ENCODE results near the gene DKKL1.
A peak's percentile ranks its signal among the peaks of the same experiment; 100 is the strongest.
"Not testable (repeated sequence)": the region's sequence is repeated elsewhere in the genome, so short reads cannot be mapped to it uniquely, and the experiment has no call there.

DKKL1 gene

DNA sequence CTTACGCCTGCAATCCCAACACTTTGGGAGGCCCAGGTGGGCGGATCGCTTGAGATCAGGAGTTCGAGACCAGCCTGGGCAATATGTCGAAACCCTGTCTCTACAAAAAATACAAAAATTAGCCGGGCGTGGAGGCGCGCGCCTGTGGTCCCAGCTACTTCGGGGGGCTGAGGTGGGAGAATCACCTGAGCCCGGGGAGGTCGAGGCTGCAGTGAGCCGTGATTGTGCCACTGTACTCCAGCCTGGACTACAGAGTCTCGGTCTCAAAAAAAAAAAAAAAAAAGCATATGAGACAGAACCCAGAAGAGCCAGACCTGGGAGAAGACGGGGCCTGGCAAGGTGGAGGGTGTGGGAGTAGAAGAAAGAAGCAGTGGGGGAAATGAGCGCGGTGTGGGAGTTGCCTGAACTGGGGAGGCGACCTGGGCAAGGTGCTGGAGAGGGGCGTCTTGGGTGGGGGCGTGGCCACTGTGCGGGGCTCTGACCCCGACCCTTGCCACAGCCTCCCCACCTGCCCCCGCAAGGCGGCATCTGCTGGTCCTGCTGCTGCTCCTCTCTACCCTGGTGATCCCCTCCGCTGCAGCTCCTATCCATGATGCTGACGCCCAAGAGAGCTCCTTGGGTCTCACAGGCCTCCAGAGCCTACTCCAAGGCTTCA lies 533 bp downstream of the DKKL1 start:
- no peak for DNase-seq

DNA sequence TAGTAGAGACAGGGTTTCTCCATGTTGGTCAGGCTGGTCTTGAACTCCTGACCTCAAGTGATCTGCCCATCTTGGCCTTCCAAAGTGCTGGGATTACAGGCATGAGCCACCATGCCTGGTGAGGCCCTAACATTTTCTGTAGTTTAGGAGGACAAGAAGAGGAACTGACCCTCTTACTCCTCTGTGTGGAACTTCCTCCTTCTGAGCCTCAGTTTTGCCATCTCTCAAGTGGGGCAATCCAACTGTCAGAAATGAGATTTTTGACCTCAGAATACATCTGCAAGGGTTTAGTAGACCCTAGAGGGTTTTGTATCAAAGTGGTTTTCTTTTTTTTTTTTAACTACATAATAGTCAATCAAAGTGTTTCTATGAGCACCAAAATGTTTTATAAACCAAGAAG lies 2.4 kb downstream of the DKKL1 start:
- DNase-seq = no peak

DNA sequence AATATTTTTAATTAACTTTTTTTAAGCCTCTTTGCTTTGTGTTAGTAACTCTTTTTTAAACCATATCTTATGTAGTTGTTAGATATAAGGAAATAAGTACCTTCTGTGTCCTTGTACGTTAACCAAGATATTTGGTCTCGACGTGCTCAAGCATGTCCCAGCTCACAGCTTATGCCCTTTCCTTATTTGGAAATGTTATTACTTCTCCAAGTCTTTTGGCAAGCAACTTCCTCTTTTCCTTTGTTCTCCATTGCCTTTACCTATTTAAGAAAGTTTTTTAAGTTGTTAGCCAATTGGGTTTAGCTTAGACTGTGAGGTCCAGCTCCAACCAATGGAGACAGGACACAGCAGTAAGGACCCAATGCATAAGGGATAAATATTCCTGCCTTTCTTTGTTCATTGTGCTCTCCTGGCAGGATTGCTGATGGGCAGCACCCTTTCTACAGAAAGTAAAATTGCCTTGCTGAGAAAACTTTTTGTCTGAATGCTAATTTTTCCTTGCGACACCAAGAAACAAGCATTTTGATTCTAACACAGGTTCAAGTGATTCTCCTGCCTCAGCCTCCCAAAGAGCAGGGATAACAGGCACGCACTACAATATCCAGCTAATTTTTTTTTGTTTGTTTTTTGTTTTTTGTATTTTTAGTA lies 5.2 kb downstream of the DKKL1 start:
- no peak for DNase-seq

DNA sequence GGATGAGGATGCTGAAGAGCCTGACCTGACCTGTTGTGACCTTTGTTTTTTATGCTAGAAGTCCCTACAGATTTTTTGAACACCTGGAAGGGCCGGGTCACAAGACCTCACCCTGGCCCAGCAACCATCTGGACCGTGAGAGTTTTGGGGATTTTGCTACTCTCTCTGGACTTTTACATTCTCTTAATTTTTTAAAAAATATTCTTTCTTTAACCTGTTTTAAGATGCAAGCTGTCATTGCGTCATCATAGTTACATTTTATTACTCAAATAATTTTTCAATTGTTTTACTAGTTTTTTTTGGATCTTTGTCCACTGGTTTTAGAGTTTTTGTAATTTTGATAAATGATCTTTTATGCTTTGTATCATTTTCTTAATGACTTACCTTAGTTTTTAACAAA lies 7.5 kb downstream of the DKKL1 start:
- DNase-seq = no peak

DNA sequence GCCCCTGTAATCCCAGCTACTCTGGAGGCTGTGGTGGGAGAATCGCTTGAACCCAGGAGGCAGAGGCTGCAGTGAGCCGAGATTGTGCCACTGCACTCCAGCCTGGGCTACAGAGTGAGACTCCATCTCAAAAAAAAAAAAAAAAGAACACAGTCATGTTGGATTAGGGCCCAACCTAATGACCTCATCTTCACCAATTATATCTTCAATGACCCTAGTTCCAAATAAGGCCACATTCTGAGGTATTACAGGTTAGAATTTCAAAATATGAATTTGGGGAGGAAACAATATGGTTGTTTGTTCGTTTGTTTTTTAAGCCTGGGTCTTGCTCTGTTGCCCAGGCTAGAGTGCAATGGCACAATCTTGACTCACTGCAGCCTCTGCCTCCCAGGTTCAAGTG lies 9.5 kb downstream of the DKKL1 start:
- DNase-seq = not testable (repeated sequence)

DNA sequence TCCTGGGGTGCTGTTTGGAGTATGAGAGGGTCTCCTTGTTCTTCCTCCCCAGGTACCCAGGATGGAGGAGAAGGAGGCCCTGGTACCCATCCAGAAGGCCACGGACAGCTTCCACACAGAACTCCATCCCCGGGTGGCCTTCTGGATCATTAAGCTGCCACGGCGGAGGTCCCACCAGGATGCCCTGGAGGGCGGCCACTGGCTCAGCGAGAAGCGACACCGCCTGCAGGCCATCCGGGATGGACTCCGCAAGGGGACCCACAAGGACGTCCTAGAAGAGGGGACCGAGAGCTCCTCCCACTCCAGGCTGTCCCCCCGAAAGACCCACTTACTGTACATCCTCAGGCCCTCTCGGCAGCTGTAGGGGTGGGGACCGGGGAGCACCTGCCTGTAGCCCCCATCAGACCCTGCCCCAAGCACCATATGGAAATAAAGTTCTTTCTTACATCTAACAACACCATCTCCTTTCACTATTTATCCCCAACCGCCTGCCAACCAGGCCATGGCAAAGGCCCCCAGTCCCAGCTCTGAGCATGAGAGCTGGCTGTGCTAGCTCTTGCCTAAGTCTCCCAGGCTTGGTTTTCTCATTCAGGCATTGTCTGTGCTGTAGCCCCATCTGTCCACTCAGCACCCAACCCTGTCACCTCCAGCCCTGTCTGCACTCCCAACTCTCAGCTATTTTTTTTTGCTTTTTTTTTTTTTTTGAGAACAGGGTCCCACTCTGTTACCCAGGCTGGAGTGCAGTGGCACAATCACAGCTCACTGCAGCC lies 11.2 kb downstream of the DKKL1 start:
- no peak for DNase-seq

DNA sequence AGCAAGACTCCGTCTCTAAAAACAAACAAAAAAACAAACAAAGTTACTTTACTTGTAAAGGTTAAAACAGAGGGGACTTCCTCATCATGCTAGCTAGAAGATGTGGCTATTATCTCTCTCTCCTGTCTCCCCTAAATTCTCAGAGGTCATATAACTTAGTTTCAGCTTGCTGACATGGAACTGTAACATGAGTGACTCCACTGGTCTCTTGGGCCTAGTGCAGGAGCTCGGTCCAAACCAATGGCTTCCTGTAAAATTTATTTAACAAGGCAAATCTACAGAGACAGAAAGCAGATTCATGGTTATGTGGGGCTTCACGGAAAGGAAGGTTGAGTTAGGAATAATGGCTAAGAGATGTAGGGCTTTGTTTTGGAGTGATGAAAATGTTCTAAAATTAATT lies 14.8 kb downstream of the DKKL1 start:
- DNase-seq = no peak

DNA sequence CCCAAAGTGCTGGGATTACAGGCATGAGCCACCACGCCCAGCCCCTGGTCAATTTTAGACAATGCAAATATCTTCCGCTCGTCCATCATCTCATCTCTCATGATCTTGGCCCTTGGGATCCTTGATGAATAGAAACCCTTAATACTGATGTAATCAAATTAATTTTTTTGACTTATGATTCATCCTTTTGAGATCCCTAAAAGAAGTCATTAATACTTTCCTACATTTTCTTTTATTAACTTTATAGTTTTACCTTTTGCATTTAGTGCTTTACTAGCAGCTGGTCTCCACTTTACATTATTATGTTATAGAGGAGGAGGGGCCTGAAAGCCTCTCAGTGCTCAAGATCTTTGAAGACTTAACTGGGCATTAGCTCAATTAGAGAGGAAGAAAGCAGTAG lies 16.7 kb downstream of the DKKL1 start:
- no peak for DNase-seq

DNA sequence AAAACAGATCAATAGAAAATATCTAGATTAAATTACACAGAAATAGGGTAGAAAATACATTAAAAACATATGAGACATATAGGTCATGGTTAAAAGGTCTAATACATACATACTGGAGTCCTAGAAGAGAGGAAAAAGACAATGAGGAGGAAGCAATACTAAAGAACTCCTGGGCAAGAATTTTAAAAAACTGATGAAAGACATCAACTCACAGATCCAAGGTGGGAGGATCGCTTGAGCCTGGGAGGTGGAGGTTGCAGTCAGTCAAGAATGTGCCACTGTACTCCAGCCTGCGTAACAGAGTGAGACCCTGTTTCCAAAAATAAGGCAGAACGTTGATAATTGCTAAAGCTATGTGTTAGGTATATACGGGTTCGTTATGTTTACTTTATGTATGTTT lies 19.0 kb downstream of the DKKL1 start:
- DNase-seq = no peak

DNA sequence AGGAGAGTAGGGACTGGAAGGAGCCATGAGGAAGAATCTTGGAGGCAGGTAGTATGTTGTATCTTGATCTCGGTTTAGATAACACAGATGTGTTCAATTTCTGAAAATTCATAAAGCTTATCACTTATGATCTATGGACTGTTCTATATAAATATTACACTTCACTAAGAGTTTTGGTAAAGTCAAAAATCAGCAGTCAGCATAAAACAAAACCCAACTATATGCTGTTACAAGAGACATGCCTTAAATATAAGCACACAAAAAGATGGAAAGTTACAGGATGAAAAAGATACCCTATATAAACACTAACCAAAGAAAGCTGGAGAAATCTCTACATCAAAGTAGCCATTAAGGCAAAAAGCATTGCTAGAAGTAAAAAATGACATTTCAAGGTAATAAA lies 19.9 kb downstream of the DKKL1 start:
- no peak for DNase-seq

DNA sequence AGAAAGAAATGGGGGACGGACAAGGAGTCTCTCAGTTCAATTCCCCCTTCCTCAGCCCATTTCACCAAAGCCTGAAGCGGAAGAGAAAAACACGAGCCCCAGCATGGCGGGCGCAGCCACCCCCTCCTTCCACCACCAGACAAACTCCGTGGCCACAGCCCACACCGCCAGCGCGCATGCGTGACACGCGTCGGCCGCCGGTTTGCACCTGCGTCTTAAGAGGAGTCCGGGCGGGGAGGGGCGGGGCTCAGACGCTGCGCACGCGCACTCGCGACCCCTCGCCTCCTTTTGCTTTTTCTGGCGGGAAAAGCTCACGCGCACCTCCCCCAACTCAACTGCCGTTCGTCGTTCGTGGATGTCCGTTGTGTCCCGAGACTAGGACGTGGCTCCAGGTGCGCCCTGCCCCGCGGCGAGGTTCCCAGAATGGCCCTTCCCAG lies 24.3 kb downstream of the DKKL1 start, which contains the start of gene KASH5:
Gene KASH5 (plus strand): TSS at position 314 of the 437 bp plus-strand sequence. CDS start 2,635 bp downstream, outside the sequence.
- no peak for DNase-seq

DNA sequence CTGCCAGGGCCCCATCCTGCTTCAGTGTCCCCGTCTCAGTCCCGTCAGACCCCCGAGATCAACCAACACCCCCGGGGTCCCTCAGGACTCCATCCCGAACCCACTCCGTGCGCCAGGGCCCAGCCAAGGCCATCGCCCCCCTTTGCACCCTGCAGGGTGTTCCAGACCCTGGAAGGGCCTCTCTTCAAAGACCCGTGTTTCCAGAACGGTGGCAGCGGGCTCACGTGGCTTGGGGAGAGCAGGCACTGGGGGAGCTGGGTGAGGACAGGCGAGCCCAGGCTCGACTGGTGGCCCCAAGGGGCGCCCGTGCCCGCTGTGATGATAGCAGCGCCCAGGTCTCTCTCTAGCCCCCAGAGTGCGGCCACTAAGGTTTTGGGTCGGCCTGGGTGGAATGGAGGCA lies 25.7 kb downstream of the DKKL1 start:
- no peak for DNase-seq

DNA sequence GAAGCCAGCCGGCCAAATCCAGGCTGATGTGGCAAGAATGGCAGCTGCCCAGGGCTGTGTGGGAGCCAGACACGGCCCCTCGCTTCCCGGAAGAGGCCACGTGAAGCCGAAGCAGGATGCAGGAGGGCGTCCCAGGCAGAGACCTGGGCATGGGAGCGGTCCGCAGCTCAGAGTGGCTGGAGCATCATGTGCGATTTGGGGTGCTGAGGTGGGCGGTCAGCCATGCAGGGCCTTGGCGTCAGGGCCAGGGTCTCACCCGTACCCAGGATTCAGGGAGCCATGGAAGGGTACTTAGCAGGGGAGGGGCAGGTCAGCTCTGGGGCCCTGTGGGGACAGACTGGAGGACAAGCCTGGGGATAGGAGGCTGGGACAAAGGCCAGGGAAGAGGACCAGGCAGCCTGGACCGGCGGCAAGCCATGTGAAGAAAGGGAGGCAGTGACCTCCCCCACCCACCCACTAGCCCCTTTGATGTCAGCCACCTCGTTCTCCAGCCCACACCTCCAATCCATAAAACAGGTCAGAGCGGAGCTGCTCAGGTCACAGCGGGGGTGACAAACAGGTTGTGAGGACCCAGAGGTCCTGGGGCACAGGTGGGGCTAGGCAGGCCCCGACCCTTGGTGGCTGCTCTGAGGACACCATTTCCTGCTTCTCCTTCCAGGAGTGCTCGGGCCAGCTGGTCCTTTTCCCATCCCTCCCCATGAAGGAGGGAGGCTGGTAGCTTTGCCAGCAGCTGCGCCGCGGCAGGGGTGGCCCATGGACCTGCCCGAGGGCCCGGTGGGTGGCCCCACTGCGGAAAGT lies 26.7 kb downstream of the DKKL1 start:
- DNase-seq = no peak

DNA sequence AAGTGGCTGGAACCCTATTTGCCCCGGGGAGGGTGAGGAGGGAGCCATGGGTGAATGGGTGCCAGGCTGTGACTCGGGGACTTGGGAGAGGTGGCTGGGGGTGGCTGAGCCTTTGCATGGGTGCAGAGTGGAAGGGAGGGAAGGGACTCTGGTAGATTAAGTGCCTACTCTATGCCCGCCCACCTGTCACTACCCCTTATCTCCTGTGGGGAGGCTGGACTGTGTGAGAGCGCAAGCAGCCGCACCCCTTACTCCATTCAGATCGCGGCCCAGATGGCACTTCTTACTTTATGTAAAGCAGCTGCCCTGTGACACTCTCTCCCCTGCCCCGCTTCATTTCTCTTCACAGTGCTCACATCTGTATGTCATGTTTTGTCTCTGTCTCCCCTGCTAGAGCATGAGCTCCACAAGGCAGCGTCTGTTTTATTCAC lies 27.3 kb downstream of the DKKL1 start:
- no peak for DNase-seq

DNA sequence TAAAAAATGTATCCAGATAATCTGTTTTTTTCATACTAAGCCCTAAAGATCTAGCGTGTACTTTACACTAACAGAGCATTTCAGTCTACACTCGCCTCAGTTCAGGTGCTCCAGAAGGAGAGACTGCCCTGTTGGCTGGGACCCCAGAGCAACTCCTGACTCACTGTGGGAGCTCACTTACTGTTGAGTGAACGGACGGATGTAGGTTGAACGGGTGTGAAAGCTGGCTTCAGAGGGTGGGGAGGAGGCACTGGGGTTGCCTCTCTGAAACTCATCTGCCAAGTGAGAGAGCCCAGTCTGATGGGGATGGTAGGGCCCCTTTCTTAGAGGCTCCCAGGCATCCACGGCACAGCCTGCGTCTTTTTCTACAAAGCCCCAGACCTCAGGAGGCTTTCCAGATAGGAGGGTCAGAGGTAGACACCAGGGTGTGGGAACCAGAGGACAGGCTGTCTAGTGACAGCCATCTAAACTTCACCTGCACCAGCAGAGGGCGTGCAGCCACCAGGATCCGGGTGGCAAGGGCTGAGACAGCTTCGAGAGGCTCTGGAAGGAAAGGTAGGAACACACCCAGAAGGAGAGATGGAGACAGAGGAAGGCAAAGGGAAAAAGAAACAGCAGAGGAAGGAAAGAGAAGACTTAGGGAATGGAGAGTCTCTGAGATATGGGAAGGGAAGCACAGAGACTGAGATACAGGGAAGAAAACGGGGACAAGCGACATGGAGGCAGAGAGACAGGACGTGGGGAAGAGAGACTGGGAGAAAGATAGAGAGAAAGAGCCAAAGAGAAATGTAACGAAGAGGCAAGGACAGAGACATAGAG lies 28.1 kb downstream of the DKKL1 start:
- DNase-seq = peak; percentile 66

DNA sequence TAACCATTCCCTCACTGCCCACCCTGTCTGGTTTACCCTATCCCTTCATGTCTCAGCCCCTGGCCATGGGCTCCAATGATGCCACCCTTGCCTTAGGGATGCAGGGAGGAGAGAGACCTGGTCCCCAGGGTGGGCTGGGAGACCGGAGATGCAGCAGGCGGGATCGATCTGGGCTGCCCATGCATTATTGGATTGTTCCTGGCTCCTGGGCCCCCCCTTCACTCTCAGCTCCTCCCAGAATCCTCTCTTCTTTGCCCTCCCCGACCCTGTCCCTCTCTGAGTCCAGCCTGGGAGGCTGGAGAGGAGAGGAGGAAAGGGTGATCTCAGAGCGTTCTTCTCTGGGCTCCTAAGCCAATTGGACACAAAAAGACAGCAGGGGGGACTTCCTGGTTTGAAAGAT lies 30.2 kb downstream of the DKKL1 start:
- no peak for DNase-seq

DNA sequence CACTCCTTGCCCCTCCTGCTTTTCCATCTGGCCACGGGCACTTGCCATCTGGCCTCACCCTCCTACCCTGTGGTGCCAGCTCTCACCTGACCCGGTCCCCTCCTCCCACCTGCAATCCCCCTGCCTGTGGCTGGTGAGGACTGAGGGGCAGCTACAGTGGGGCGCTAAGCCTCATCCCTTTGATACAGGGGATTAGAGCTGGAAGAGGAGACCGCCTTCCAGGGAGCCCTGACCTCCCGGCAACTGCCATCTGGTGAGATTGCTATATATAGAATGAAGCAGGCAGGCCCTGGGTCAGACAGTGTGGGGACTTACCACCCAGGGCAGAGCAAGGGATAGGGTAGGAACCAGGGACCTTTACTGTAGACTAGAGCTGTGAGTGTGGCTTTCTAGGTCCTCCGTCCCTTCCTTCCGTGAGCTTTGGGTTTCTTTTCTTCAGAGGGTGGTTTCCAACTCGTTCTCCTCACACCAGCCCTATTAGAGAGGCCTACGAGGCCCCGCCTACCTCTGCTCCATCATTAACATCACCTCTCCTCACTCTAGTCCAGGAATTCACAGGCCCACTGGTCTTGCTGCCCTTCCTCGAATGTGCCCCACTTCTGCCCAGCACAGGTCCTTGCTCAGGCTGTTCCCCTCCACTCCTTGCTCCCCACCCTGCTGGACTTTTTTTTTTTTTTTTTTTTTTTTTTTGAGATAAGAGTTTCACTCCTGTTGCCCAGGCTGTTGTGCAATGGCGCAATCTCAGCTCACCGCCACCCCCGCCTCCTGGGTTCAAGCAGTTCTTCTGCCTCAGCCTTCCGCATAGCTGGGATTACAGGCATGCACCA lies 32.1 kb downstream of the DKKL1 start:
- no peak for DNase-seq

DNA sequence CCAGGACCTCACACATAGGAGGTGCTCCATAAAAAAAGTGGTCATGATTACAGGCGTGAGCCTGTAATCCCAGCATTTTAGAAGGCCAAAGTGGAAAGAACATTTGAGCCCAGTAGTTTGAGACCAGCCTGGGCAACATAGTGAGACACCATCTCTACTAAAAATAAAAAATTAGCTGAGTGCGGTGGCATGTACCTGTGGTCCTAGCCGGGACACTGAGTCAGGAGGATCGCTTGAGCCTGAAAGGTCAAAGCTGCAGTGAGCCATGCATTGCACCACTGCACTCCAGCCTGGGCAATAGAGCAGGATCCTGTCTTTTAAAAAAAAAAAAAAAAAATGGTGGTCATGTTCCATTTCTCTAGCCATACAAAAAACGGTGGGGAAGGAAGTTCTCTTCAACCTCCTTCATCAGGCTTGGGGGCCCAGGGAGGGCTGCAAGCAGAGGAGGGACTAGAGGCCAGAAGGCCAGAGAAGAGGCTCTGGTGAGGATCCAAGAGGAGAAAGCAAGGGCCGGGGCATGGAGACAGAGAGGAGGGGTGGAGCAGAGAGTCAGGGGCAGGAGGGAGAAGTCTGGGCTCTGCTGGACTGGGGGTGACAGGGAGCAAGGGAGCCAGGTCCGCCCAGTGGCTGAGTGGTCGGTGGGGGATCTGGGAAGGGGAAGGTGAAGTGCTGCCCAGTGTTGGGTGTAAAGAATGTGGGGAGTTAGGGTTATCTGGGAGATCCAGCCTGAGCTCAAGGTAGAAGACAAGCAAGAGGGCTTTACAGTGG lies 33.2 kb downstream of the DKKL1 start:
- DNase-seq = no peak

DNA sequence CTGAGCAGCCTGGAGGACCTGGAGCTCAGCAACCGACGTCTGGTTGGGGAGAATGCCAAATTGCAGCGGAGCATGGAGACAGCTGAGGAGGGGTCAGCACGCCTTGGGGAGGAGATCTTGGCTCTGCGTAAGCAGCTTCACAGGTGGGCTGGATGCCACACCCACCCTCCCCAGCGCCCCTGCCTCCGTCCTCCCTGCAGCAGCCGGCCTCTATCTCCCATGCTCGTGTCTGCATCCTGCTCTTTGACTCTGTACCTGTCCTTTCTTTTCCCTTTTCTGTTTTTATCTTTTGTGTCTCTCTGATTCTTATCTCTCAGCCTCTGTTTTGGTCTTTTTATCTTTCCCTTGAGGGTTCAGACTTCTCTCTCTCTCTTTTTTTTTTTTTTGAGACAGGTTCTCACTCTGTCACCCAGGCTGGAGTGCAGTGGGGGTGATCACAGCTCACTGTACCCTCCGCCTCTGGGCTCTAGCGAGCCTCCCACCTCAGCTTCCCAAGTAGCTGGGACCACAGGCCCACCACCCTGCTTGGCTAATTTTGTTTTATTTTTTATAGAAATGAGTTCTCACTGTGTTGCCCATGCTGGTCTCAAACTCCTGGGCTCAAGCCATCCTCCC lies 34.4 kb downstream of the DKKL1 start:
- DNase-seq = no peak

DNA sequence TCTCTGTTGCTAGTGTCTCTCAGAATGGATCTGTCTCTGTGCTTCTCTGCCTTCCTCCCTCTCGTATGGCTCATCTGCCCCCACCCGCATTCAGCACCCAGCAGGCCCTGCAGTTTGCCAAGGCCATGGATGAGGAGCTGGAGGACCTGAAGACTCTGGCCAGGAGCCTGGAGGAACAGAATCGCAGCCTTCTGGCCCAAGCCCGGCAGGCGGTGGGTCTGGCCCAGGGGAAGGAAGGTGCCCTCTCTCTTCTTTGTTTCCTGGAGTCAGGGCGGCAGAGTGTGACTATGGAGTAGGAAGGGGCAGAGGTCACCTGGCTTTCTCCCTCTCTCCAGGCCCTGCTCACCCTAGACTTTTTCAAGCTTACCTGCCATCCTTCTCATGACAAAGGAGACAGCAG lies 35.3 kb downstream of the DKKL1 start:
- no peak for DNase-seq

Data from NCI-H1092 (cell line).